ENCODE measurements around the gene ATXN7L1.

The ATXN7L1 gene

DNA sequence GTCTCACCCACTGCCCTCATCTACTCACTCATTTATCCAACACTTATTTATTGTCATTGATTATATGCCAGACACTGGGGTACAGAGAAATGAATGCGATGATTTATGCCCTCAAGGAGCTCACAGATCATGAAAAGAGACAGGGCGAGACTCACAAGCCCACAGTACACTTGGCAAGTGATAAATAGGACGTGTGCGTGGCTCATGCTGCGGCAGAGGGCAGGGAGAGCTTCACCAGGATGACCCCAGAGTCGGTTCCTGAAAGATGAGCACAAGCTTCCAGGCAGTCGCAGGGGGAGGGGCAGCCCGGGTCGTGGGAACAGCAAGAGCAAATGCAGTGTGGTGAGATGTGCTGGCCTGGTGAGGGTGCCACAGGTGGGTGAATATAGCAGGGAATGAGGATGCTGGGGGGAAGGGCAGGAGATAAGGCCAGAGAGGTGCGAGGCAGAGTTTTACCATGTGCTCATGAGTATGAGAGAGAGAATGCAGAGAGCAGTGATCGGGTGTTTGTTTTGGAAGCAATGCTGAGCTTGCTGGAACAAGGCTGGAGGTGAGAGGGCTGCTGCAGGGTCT is 70.9 kb downstream of the ATXN7L1 start:
- Histone ChIP-seq H3K27me3 (ENCODE audit: insufficient read depth, low read length) (no peaks in the 10 kb centered on the region), H3K9me3 (ENCODE audit: insufficient read depth, low read depth, low read length) (no peaks in the 10 kb centered on the region), H3K27ac (ENCODE audit: low read length) (no peak overlapping the region), H3K9ac (ENCODE audit: low read depth, low read length) (no peak overlapping the region), H3K4me3 (ENCODE audit: low read length) (no peak overlapping the region), H3K4me1 (ENCODE audit: insufficient read depth, low read length) (peaks cover 10% of the 10 kb centered on the region; the same call in 1 of the 2 replicates), H3K36me3 (ENCODE audit: insufficient read depth, low read depth, low read length) (no peaks in the 10 kb centered on the region)

DNA sequence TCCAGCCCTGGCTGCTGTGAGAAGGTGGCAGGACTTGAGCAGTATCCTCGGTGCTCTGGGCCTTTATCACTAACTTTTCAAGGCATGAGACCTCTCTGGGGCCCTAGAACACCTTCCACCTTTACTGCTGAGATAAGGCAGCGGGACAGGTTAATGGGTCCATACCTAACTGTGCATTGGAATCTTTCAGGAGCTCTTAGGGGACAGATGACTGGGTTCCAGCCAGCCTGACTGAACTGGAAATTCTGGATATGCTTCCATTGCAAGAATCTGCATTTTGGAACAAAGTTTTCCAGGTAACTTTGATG is 73.0 kb downstream of the ATXN7L1 start:
- Histone ChIP-seq H3K9ac (ENCODE audit: low read depth, low read length) (no peak overlapping the region), H3K4me3 (ENCODE audit: low read length) (no peak overlapping the region), H3K9me3 (ENCODE audit: insufficient read depth, low read depth, low read length) (no peaks in the 10 kb centered on the region), H3K36me3 (ENCODE audit: insufficient read depth, low read depth, low read length) (no peaks in the 10 kb centered on the region), H3K27ac (ENCODE audit: low read length) (no peak overlapping the region), H3K4me1 (ENCODE audit: insufficient read depth, low read length) (peaks cover 22% of the 10 kb centered on the region), H3K27me3 (ENCODE audit: insufficient read depth, low read length) (no peaks in the 10 kb centered on the region)

DNA sequence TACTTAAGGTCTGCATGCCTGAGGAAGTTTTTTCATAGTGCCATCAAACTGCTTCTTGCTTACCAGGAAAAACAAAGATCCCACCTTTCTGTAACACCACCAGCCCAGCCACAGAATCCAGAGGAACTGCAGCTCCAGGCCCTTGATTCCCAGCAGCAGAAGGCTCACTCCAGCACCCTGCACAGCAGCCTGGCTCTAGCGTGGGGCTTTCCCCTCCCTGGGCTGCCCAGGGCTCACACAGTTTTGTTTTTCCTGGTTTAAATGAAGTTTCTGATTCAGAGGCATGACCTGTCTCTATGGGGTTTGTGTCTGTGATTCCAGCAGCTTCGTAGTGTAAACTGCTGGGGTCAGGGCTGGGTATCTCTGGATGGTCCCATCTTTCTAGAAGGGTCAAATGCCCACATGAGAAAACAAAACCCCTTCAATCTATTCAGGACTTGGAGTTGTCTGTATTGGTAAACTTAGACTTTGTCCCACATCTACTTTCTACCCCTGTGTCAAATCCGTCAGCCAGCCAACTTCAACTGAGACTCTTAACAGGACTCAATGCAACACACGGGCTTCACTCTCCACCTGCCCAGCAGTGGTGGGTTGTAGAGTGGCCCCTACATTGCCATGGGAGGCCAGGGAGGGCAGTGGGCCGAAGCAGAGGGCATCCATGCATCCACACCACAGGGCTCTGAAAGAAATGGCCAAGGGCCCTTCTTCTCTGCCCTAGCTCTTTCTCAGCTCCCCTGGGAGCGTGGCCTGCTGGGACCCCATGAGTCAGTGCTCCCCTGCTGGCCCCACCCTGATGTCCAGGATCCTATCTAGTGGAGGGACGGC is 73.6 kb downstream of the ATXN7L1 start:
- Histone ChIP-seq H3K36me3 (ENCODE audit: insufficient read depth, low read depth, low read length) (no peaks in the 10 kb centered on the region), H3K9me3 (ENCODE audit: insufficient read depth, low read depth, low read length) (no peaks in the 10 kb centered on the region), H3K4me3 (ENCODE audit: low read length) (no peak overlapping the region), H3K9ac (ENCODE audit: low read depth, low read length) (no peak overlapping the region), H3K4me1 (ENCODE audit: insufficient read depth, low read length) (peaks cover 24% of the 10 kb centered on the region), H3K27me3 (ENCODE audit: insufficient read depth, low read length) (no peaks in the 10 kb centered on the region), H3K27ac (ENCODE audit: low read length) (no peak overlapping the region)

DNA sequence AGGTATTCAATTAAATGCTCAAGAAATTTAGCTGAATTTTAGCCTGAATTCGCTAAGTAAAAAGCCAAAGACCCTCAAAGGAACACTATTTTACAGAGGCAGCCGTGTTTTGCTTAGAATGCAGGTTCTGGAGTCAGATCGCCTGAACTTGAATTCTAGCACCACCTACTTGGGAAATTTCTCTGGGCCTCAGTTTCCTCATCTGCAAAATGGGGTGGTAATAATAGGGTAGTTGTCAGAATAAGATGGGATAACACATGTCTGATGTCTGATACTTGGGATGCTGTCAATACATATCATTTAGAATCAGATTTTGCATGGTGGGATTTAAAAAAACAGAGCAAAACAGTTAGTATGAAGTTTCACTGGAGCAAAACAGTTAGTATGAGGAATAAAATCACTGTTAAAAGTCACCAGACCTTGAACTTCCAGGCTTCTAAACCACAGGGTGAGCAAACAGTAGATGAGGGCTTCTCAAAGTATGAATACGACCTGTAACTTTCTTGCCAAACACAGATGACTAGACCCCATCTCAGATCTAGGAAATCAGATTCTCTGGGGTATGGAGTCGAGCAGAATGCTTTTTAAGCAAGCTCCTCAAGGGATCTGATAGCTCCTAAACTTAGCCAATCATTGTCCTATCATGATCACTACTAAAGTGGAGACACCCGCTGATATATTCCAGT is 75.4 kb downstream of the ATXN7L1 start:
- H3K27me3 ChIP-seq (ENCODE audit: insufficient read depth, low read length) = no peaks in the 10 kb centered on the region
- peaks cover 26% of the 10 kb centered on the region for H3K4me1 ChIP-seq (ENCODE audit: insufficient read depth, low read length)

DNA sequence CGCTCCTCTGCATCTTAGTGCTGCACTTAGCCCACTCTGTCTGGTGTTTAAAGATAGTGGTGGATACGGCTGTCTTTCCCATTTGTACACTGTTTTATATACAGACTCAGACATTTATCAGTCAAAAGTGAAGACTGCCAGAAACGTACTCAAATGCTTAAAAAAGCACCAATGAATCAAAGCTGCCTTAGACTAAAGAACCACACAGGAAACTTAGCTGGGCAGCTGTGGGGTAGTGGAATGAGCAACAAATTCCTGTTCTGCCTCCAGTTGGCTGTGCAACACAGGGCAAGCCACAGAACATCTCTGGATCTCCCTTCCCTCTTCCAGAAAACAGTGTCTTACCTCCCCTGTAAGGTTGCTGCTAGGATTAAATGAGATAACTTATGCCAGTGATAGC is 76.0 kb downstream of the ATXN7L1 start:
- no peaks in the 10 kb centered on the region for H3K27me3 ChIP-seq (ENCODE audit: insufficient read depth, low read length)
- H3K9ac ChIP-seq (ENCODE audit: low read depth, low read length) = no peak overlapping the region
- H3K36me3 ChIP-seq (ENCODE audit: insufficient read depth, low read depth, low read length) = no peaks in the 10 kb centered on the region
- H3K4me1 ChIP-seq (ENCODE audit: insufficient read depth, low read length) = peaks cover 21% of the 10 kb centered on the region
- H3K27ac ChIP-seq (ENCODE audit: low read length) = no peak overlapping the region
- H3K9me3 ChIP-seq (ENCODE audit: insufficient read depth, low read depth, low read length) = no peaks in the 10 kb centered on the region
- H3K4me3 ChIP-seq (ENCODE audit: low read length) = no peak overlapping the region

More for the DNA sequence above, 75.4 kb downstream of the ATXN7L1 start:
- Histone ChIP-seq H3K9ac (ENCODE audit: low read depth, low read length) (no peak overlapping the region), H3K4me3 (ENCODE audit: low read length) (no peak overlapping the region), H3K36me3 (ENCODE audit: insufficient read depth, low read depth, low read length) (no peaks in the 10 kb centered on the region), H3K27ac (ENCODE audit: low read length) (no peak overlapping the region), H3K9me3 (ENCODE audit: insufficient read depth, low read depth, low read length) (no peaks in the 10 kb centered on the region)

DNA sequence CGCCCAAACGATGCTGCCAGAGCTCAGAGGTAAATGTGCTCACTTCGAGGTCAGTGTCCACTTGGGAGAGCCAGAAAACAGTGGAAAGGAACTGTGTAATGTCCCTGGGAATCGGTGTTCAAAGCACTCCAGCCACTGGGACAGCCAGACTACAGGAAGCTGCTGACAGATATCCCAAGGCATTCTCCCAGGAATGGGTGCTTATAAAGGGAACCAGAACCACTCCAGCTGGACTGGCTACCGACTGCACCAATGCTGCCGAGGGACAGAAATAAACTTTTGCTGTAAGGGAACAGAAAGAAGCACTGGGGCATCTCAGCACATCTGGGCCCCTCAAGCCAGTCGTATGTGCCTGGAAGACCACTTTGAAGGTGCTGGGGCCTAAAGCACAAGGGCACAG is 76.7 kb downstream of the ATXN7L1 start:
- no peak overlapping the region for H3K9ac ChIP-seq (ENCODE audit: low read depth, low read length)
- H3K36me3 ChIP-seq (ENCODE audit: insufficient read depth, low read depth, low read length) = no peaks in the 10 kb centered on the region
- no peak overlapping the region for H3K27ac ChIP-seq (ENCODE audit: low read length)
- no peaks in the 10 kb centered on the region for H3K27me3 ChIP-seq (ENCODE audit: insufficient read depth, low read length)
- no peak overlapping the region for H3K4me3 ChIP-seq (ENCODE audit: low read length)
- peaks cover 18% of the 10 kb centered on the region for H3K4me1 ChIP-seq (ENCODE audit: insufficient read depth, low read length)
- no peaks in the 10 kb centered on the region for H3K9me3 ChIP-seq (ENCODE audit: insufficient read depth, low read depth, low read length)

DNA sequence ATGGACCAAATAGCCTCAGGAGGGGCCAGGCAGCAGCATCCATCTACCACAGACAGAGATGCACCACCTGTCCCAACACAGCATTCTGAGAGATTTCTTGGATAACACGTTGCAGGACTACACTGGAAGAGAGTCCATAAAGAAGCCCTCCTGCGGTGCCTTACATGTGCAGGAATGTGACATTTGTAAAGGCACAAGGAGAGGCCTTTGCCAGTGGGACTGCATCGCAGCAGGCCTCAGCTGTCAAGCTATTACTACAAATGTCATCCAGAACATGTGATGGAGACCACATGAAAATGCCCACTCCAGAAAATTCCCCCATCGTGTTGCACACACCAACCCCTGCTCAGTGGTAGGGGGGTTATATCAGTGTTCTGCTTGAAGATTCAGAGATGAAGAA is 77.4 kb downstream of the ATXN7L1 start:
- no peak overlapping the region for H3K9ac ChIP-seq (ENCODE audit: low read depth, low read length)
- no peak overlapping the region for H3K4me3 ChIP-seq (ENCODE audit: low read length)
- no peak overlapping the region for H3K27ac ChIP-seq (ENCODE audit: low read length)
- peaks cover 4% of the 10 kb centered on the region; the same call in 1 of the 2 replicates for H3K36me3 ChIP-seq (ENCODE audit: insufficient read depth, low read depth, low read length)
- peaks cover 18% of the 10 kb centered on the region for H3K4me1 ChIP-seq (ENCODE audit: insufficient read depth, low read length)
- H3K27me3 ChIP-seq (ENCODE audit: insufficient read depth, low read length) = no peaks in the 10 kb centered on the region
- no peaks in the 10 kb centered on the region for H3K9me3 ChIP-seq (ENCODE audit: insufficient read depth, low read depth, low read length)

DNA sequence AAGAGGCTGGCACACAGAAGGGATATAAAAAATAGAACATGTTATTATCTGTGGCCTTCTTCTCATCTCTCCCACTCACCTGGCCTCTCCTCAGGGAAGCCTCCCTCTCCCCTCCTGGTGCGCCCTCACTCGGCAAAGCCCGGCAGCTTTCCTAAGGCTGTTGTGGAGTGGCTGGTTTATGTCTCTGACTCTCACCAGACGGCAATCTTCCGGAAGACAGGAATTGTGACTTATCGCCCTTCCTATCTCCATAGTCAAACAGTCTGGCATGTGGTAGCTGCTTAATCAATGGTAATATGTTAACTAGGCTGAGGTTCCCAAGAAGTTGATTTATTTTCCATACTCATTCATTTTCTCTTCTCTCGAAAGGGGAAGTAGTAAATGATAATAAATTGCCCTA is 78.7 kb downstream of the ATXN7L1 start:
- Histone ChIP-seq H3K36me3 (ENCODE audit: insufficient read depth, low read depth, low read length) (peaks cover 4% of the 10 kb centered on the region; the same call in 1 of the 2 replicates), H3K9ac (ENCODE audit: low read depth, low read length) (no peak overlapping the region), H3K27ac (ENCODE audit: low read length) (no peak overlapping the region), H3K9me3 (ENCODE audit: insufficient read depth, low read depth, low read length) (no peaks in the 10 kb centered on the region), H3K4me1 (ENCODE audit: insufficient read depth, low read length) (peaks cover 18% of the 10 kb centered on the region), H3K27me3 (ENCODE audit: insufficient read depth, low read length) (no peaks in the 10 kb centered on the region), H3K4me3 (ENCODE audit: low read length) (no peak overlapping the region)

DNA sequence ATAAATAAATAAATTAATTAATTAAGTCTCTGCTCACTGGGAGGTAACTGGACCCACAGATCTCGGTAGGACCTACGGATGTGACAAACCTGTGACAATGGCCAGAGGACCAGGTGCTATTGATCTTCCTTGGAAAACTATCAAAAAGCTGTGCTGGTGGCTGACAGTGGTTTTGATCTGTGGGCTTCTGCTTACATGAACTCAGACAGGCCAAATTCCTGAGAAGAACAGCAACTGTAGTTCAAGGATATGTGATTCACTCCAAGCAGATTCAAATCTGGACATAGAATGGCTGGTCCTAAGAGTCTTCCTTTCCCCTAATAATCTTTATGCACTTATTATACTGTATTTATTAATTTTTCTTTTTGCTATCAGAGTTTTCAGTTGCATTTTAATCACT is 80.0 kb downstream of the ATXN7L1 start:
- H3K9me3 ChIP-seq (ENCODE audit: insufficient read depth, low read depth, low read length) = no peaks in the 10 kb centered on the region
- no peak overlapping the region for H3K9ac ChIP-seq (ENCODE audit: low read depth, low read length)
- H3K27ac ChIP-seq (ENCODE audit: low read length) = no peak overlapping the region
- H3K4me3 ChIP-seq (ENCODE audit: low read length) = no peak overlapping the region
- H3K27me3 ChIP-seq (ENCODE audit: insufficient read depth, low read length) = no peaks in the 10 kb centered on the region
- H3K36me3 ChIP-seq (ENCODE audit: insufficient read depth, low read depth, low read length) = peaks cover 4% of the 10 kb centered on the region; the same call in 1 of the 2 replicates
- H3K4me1 ChIP-seq (ENCODE audit: insufficient read depth, low read length) = peaks cover 18% of the 10 kb centered on the region

DNA sequence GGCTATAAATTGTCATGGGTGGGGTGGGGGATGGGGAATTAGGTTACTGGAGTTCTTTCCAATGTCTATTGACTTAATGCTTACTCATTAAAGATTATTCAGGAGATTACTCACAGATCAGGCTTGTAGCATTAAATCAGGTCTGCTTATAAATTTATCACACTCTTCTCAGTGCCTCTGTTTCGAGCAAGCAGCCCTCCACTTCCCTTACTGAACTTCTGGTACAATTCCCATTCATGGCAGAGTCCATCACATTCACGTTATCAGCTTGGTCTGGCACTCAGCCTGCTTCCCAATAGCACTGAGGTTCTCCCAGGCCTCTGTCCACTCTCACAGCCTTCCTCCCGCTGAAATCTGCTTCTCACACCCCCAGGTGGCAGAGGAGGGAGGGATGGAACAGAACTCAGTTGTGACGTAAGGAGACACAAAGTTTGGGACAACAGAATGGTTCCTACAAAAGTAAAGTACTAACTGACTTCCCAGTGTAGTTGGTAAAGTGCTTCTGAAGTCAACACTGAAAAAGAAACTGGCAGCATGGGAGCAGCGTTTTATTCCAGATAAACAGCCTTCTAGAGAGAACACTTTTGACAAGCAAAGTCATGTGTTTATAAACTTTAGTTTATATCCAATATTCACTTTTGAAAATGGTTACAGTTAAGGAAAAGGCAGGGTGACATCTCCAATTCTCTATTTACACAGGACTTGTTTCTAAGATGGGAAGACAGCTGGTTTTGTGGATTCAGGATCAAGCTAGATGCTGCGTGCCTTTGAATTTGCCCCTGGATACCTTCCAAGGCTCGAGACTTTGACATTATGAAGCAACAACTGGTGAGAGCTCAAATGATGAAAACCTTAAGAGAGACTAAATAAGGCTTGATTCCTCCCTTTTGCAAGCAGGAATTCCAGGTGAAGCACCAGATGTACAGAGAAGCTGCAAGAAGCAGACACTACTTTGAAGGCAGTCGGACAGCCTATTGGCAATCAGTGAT is 81.4 kb downstream of the ATXN7L1 start:
- Histone ChIP-seq H3K36me3 (ENCODE audit: insufficient read depth, low read depth, low read length) (peaks cover 4% of the 10 kb centered on the region; the same call in 1 of the 2 replicates), H3K27me3 (ENCODE audit: insufficient read depth, low read length) (no peaks in the 10 kb centered on the region), H3K4me1 (ENCODE audit: insufficient read depth, low read length) (peaks cover 18% of the 10 kb centered on the region), H3K9ac (ENCODE audit: low read depth, low read length) (no peak overlapping the region), H3K4me3 (ENCODE audit: low read length) (no peak overlapping the region), H3K27ac (ENCODE audit: low read length) (no peak overlapping the region), H3K9me3 (ENCODE audit: insufficient read depth, low read depth, low read length) (no peaks in the 10 kb centered on the region)
